NCI-H446 treated with DMSO at 0.1 percent for 48 hours (cell line): ENCODE results near the gene CLN3.
"Not testable (repeated sequence)": the region's sequence is repeated elsewhere in the genome, so short reads cannot be mapped to it uniquely, and the experiment has no call there.

ENCODE experiments used
- DNase-seq: peaks from one replicate; lab custom pipeline; 2025; lab: John Stamatoyannopoulos, UW

CLN3 gene

DNA sequence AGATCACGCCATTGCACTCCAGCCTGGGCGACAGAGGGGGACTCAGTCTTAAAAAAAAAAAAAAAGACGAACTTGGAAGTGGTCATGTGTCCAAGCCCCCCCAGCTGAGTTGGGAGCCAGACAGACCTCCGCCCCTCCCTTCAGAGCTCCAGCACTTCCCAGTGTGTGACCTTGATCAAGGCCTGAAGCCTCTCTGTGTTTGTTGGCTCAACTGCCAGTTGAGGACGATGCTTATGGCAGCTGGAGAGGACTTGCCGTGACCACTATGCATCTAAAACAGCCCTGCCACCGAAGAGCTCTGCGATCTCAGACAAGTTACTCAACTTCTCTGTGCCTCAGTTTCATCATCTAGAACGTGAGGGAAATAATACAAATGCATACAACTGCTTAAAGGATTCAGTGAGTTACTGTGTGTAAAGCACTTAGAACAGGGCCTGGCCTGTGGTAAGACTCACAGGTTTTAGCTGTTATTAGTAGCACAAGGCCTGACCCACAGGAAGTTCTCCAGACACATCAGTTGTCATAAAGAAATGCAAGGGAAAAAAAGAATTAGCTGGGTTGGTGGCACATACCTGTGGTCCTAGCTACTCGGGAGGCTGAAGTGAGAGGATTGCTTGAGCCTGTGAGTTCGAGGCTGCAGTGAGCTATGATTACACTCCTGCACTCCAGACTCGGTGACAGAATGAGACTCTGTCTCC lies 21.8 kb upstream of the CLN3 start:
- DNase-seq: no peak

DNA sequence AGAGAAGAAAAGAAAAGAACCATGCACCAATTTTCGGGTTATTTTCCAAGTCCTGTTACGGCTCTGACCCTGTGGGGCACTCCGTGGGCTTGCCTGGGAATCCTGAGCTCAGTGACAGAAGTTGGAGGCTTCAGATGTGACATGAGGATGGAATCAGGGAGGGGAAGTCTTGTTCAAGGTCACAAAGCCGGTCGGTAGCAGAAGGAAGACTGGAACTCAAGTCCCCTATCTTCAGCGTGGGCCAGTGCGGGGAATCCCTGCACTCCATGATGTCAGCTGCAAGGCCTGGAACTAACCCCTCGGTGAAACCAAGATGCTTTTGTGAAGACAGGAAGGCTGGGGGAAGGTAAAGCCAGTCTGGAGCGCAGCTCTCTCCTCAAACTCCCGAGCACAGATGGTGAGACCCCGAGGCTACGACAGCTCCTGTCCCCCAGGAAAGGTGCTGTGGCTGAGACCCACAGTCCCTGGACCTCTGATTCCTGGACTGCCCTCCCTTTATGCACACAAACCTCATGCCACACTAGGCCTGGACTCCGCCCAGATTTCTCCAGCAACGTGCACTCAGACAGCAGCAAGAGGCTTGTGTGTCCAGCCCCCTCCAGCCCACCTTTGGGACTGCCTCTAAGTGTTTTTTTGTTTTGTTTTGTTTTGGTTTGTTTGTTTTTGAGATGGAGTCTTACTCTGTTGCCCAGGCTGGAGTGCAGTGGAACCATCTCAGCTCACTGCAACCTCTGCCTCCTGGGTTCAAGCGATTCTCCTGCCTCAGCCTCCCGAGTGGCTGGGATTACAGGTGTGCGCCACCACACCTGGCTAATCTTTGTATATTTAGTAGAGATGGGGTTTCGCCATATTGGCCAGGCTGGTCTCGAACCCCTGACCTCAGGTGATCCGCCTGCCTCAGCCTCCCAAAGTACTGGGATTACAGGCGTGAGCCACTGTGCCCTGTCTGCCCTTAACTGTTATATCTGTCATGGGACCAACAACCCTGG lies 20.2 kb upstream of the CLN3 start:
- no peak for DNase-seq

DNA sequence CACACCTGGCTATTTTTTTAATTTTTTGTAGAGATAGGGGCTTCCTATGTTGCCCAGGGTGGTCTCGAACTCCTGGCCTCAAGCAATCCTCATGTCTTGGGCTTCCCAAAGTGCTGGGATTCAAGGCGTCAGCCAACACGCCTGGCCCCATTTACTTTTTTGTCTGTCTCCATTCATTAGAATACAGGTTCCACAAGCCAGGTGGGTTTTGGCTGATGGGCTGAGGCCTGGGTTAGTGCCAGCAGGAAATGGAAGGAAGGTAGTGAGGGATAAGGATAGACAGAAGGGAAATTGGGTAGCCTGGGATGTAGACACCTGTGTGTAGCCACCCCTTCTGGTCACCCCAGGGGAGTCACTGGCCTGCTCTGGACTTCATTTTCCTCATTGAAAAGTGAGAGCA lies 19.2 kb upstream of the CLN3 start:
- DNase-seq: no peak

DNA sequence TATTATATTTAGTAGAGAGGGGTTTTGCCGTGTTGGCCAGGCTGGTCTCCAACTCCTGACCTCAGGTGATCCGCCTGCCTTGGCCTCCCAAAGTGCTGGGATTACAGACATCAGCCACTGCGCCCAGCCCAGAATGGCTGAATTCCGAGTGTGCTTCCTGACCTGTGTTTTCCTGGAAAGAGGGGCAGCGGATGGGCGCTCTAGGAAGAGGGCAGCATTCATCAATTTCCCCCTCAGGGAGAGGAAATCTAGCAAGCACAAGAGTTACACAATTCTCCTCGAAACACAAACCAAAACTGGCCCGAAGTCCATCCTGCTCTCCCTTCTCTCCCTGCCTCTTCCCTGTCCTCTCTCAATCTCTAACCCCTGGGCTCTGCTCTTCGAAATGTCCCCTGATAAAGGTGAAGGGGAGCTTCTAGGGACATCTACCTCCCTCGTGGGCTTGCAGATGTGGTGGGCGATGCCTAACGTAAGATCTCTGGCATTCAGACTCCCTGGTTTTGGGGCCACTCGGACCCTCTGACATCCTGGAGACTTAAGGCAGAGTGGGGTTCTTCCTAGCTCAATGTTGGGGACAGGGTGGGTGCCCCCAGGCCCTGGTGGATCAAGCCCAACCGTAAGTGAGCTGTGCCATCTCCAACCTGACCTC lies 13.7 kb upstream of the CLN3 start:
- DNase-seq: no peak

DNA sequence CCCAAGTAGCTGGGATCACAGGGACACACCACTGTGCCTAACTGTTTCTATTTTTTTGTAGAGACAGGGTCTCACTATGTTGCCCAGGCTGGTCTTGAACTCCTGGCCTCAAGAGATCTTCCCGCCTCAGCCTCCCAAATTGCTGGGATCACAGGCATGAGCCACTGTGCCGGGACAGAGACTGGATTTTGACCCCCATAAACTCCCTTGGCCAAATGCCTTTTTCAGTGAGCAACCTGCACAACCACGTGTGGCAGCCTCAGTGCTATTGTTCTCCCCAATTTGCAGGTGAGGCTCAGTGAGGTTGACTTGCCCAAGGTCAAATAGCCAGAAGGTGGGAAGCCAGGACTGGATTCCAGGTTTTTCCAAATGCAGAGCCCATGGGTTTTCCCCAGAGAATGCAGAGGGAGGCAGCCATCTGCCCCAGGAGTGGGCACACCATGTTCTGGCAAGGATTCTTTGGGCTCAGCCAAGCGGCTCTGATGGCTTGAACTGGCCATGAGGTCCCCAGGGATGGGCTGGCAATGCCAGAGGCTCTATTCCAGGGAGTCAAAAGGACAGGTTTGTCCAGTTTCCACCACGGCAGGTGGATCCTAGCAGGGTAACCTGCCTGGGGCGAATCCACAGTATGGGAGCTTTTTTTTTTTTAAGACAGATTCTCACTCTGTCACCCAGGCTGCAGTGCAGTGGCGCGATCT lies 13.0 kb upstream of the CLN3 start:
- DNase-seq: peak; percentile 10

DNA sequence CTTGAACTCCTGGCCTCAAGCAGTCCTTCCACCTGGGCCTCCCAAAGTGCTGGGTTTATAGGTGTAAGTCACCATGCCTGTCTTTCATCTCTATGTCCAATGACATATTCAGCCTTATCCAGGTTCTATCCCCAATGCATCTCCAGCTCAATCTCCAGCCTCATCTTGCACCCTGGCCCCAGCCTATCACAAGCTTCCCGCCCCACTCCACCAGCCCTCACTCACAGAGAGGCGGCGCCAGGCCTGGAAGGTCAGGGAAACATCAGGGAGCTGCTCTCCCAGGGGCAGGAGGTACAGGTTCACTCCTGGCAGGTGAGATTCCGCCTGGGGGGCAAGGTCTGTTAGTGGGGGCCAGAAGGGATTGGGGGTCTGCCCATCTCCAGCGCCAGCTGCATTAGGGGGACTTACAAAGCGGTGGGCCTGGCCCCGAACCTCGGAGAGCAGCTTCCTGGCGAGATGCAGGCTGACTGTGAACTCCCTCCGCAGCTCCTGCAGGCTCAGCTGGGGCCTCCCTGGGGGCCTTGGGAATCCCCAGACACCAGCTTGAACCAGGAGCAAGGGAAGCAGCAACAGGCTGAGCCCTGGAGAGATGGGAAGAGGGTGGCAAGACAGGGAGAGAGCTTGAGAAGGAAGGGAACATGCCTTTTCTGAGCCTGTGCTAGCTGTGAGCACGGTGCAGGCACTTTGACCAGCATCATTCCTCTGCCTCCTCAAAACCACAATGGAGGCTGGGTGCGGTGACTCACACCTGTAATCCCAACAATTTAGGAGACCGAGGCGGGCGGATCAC lies 11.8 kb upstream of the CLN3 start:
- DNase-seq: no peak

DNA sequence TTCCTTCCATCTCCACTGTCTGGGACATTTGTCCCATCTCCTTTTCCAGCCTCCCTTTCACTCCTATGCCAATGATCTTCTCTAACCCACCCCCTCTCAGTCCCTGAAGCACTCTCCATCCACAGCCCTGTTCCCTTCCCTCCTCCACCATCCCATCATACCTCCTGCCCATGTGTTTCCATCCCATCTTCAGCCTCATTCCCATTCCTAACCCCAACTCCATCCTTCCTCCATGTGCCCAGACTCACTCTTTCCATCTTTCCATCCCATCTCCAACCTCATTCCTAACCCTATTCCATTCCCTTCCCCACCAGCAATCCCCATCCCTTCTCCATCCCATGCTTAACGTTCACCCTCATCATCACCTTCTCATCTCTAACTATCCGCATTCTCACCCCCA lies 10.4 kb upstream of the CLN3 start:
- no peak for DNase-seq

DNA sequence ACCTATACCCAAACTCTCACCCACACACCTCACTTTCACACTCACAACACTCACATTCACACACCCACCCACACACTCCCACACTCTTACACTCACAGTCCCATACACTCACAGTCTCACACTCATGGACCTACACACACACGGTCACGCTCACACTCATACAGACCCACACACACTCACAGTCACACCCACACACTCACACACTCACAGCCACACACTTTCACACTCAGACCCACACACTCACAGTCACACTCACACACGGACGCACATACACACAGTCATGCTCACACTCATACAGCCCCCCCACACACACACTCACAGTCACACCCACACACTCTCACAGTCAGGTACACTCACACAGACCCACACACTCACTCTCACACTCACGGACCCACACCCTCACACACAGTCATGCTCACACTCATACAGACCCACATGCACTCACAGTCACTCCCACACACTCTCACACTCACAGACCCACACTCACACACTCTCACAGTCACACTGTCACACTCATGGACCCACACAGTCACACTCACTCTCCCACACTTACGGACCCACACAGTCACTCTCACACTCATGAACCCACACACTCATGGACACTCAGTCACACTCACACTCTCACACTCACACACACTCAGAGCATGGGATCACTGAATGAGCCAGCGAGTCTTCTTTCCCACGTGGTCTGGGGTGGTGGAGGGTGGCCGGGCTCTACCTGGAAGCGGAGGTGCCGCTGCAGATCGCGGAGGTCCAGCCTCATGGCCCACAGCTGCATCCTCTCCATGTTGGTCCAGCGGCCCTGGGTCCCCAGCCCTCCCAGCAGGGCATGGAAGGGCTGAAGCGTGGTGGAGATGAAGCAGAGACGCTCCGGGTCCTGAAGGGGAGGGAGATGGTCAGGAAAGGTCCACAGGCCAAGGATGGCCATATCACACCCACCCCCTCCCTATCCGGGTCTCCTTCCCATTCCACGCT lies 9.7 kb upstream of the CLN3 start:
- no peak for DNase-seq

DNA sequence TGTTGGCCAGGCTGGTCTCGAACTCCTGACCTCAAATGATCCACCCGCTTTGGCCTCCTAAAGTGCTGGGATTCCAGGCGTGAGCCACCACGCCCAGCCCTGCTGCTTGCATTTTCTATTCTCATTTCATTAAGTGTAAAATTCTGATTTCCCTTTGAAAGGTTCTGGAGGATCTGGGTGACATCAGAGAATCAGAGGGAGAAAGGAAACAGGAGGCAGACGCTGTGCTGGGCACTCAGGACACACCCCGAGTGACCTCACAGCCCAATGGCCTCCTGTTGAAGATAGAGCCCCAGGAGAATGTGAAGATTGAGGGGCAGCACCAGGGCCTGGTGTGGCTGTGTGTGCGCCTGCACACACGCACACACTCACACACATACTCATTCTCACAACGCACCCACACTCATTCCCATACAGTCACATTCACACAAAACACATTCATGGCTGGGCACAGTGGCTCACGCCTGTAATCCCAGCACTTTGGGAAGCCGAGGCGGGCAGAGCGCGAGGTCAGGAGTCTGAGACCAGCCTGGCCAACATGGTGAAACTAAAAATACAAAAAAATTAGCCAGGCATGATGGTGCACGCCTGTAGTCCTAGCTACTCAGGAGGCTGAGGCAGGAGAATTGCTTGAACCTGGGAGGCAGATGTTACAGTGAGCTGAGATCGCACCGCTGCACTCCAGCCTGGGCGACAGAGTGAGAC lies 8.8 kb upstream of the CLN3 start:
- DNase-seq: not testable (repeated sequence)

DNA sequence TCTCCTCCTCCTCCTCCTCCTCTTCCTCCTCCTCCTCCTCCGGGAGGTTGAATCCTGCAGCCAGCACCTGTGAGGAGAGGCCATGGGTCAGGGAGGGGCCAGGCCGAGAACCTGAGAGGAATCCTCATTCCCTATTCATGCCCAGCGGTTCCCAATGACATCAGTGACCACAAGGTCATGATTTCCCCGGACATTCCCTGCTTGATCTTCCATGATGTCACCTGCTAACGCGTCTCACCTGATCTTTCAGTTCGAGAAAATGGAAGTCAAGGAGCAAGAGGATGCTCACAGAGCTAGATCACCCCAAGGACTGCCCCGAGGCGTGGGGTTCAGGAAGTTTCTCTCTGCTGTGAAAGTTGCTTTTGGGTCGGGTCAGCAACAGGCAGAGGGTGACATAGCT lies 8.0 kb upstream of the CLN3 start:
- DNase-seq: no peak

DNA sequence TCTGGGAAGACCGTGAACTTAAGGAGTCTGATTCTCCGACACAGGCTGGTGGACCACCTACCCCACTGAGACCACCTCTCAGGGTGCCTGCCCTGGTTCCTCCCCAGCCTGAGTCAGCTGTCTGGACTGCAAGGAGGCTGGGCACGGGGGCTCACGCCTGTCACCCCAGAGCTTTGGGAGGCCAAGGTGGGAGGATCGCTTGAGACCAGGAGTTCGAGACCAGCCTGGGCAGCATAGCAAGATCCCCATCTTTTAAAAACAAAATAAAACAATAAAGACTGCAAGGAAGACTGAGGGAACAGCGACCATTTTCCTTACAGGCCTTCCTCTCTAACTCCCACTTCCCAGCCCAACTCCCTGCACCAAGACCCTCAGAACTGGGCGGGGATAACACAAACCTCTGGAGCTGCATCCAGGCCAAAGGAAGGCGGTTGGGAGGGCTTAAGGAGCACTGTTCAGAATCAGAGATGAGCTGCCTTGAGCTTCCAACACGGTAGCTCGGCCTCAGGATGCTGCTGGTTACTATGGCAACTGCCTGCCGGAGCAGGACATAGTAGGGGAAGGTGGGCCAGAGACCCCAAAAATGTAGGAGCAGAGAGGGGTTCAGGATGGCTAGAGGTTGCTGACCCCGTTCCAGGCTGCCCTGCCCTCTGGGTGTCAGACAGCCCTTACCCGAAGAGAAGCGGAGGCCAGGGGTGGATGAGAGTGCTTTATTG lies 7.0 kb upstream of the CLN3 start:
- DNase-seq: no peak

DNA sequence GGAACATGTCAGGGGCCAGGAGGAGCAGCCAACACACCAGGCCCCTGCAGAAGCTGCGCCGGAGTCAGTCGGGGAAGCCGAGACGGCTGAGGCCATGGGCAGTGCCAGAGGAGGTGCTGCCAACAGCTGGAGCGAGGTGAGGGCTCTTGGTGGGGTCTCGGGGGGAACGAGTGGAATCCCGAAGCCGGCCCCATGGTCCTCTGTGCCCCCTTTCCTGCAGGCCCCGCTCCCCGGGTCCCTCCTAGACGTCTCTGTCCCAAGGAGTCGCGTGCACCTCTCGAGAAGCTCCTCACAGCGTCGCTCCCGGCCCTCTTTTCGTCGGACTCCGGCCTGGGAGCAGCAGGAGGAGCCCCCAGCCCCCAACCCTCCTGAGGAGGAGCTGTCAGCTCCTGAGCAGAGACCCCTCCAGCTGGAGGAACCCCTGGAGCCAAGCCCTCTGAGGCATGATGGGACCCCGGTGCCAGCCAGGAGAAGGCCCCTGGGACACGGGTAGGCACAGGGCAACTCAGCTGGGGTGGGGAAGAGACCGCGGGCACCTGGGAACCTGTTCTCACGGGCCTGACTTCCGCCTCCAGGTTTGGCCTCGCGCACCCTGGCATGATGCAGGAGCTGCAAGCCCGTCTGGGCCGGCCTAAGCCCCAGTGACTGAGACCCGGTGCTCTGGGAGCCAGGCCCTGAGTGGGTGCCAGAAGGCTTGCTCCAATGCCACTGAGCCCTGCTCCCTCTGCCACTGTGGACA lies 6.2 kb upstream of the CLN3 start:
- no peak for DNase-seq

DNA sequence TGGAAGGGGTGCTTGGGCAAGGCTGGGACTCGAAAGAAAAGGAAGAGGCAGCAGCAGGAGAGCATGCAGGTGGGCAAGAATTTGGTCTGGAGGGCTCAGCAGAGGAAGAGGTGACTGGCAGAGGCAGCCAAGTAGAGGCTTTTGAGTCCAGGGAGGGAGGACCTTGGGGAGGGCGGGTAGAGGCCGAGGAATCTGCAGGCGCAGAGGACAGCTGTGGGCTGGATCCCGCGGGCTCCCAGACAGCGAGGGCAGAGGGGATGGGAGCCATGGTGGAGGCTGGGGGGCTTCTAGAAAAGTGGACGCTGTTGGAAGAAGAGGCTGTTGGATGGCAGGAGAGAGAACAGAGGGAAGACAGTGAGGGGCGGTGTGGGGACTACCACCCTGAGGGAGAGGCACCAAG lies 5.5 kb upstream of the CLN3 start:
- DNase-seq: no peak

DNA sequence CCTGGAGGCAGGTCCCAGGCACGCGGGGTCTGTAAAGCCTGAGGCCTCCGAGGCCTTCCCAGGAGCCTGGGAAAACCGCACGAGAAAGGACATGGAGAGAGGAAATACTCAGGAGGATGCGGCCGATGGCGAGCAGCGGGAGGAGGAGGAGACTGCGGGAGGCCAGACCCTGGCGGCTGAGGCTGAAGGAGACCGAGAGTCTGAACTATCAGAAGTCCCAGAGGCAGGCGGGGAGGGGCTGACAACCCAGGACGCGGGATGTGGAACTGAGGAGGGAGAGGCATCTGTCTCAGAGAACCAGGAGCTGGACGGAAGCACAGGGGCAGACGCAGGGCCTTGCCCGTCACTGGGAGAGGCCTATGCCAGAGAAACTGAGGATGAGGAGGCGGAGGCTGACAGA lies 5.0 kb upstream of the CLN3 start:
- DNase-seq: no peak

DNA sequence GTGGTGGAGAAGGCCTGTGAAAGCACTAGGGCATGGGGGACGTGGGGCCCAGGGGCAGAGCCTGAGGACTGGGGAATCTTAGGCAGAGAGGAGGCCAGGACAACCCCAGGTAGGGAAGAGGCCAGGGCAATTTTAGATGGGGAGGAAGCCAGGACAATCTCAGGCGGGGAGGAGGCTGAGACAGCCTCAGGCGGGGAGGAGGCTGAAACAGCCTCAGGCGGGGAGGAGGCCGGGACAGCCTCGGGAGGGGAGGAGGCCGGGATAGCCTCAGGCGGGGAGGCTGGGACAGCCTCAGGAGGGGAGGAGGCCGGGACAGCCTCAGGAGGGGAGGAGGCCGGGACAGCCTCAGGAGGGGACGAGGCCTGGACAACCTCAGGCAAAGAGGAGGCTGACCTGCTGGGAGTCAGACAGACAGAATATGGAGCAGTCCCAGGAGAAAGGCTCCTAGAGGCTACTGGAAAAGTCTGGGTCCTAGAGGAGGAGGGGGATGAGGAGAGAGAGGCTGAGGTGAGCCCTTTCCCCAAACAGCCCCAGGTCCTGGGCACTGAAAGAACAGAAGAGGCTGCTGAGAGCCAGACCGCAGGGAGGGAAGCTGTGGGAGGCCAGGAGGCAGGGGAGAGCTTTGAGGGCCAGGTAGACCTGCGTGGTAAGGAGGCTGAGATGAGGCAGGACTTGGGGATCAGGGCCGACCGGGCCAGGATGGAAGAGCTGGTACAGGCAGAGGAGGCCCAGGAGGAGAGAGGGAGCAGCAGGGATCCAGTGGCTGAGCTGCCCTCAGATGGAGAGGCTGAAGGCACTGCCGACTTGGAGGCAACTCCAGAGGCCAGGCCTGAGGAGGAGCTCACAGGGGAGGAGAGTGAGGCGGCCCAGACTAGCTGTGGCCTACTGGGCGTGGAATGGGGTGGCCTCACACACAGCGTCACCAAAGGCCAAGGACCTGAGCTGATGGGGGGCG lies 4.2 kb upstream of the CLN3 start:
- no peak for DNase-seq

DNA sequence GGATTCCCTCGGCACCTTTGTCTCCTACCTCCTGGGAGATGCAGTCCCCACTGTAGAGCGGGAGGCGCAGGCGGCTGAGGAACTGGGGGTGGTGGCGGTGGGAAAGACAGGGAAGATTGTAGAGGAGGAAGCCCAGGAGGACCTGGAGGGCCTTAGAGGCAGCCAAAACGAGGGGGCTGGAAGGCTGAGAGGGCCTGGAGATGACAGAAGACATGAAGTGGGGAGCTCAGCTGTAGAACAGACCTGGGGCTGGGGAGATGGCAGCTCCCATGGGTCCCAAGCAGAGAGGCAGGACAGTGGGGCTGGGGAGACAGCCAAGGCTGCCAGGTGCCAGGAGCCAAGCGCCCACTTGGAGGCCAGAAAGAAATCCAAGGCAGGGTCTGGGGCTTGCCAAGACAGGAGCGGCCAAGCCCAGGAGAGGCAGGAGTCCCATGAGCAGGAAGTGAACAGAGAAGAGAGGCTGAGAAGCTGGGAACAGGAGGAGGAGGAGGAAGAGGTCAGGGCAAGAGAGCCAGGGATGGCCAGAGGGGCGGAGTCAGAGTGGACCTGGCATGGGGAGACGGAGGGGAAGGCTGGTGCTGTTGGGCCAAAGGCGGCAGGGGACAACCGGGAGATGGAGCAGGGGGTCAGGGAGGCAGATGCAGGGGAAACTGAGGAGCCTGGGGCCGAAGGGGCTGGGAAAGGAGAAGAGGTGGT lies 3.4 kb upstream of the CLN3 start:
- DNase-seq: no peak
